Raji (cell line): ENCODE measurements around the gene BACE2.

Experiments used
- POLR2A ChIP-seq: IDR thresholded peaks from 2 replicates; pipeline ENCODE4 v1.6.1; 2011; ENCODE audit warnings: low read depth, low read length, control low read depth; ENCODE audit not compliant: insufficient read depth

The BACE2 gene

GRCh38 chr21:41213021-41213420 lies 45.1 kb downstream of the BACE2 start:
- TF ChIP-seq POLR2A, result no peak

GRCh38 chr21:41215856-41216408 lies 48.0 kb downstream of the BACE2 start:
- no peak for TF ChIP-seq POLR2A

GRCh38 chr21:41216486-41216885 lies 48.5 kb downstream of the BACE2 start:
- TF ChIP-seq POLR2A, result no peak

- TF ChIP-seq POLR2A, result no peak
These were observed 49.9 kb downstream of the BACE2 start for GRCh38 chr21:41217671-41218385.

- no peak for TF ChIP-seq POLR2A
These were observed 51.7 kb downstream of the BACE2 start for GRCh38 chr21:41219498-41220207.

GRCh38 chr21:41220208-41220733 lies 52.3 kb downstream of the BACE2 start:
- TF ChIP-seq POLR2A, result no peak

GRCh38 chr21:41222247-41223068 lies 54.5 kb downstream of the BACE2 start:
- no peak for TF ChIP-seq POLR2A

GRCh38 chr21:41226853-41227252 lies 58.9 kb downstream of the BACE2 start:
- TF ChIP-seq POLR2A, result no peak

- TF ChIP-seq POLR2A, result no peak
These were observed 59.5 kb downstream of the BACE2 start for GRCh38 chr21:41227357-41228005.

- TF ChIP-seq POLR2A, result no peak
These were observed 60.0 kb downstream of the BACE2 start for GRCh38 chr21:41228006-41228370.

- no peak for TF ChIP-seq POLR2A
These were observed 60.5 kb downstream of the BACE2 start for GRCh38 chr21:41228492-41228891.

- TF ChIP-seq POLR2A, result no peak
These were observed 61.0 kb downstream of the BACE2 start for GRCh38 chr21:41228958-41229357.

- TF ChIP-seq POLR2A, result no peak; the same call in 1 of the 2 replicates
These were observed 61.7 kb downstream of the BACE2 start for GRCh38 chr21:41229509-41230248.

- TF ChIP-seq POLR2A, result no peak
These were observed 62.5 kb downstream of the BACE2 start for GRCh38 chr21:41230497-41230896.
